ENCODE measurements around the gene CCDC187.

The CCDC187 gene

GRCh38 chr9:136339173-136339957, 35.5 kb upstream of the CCDC187 start:
- peak; percentile 31 for DNase-seq

GRCh38 chr9:136338511-136338910, 34.6 kb upstream of the CCDC187 start:
- no peak for DNase-seq

GRCh38 chr9:136337416-136338395, 33.8 kb upstream of the CCDC187 start:
- no peak for DNase-seq

GRCh38 chr9:136336881-136337280, 33.0 kb upstream of the CCDC187 start:
- no peak for DNase-seq

GRCh38 chr9:136336156-136336870, 32.4 kb upstream of the CCDC187 start:
- no peak for DNase-seq

- no peak for DNase-seq
These were observed 31.6 kb upstream of the CCDC187 start for GRCh38 chr9:136335296-136336155.

- no peak for DNase-seq
These were observed 30.6 kb upstream of the CCDC187 start for GRCh38 chr9:136334541-136334940.

- DNase-seq: no peak
These were observed 29.6 kb upstream of the CCDC187 start for GRCh38 chr9:136333486-136333885.

- no peak for DNase-seq
These were observed 29.2 kb upstream of the CCDC187 start for GRCh38 chr9:136333045-136333444.

GRCh38 chr9:136332482-136332983, 28.6 kb upstream of the CCDC187 start:
- no peak for DNase-seq

GRCh38 chr9:136331556-136332481, 27.9 kb upstream of the CCDC187 start:
- no peak for DNase-seq

GRCh38 chr9:136331030-136331429, 27.1 kb upstream of the CCDC187 start:
- no peak for DNase-seq

GRCh38 chr9:136330406-136330990, 26.6 kb upstream of the CCDC187 start:
- no peak for DNase-seq

GRCh38 chr9:136329636-136330405, 25.9 kb upstream of the CCDC187 start:
- DNase-seq: no peak

- no peak for DNase-seq
These were observed 25.3 kb upstream of the CCDC187 start for GRCh38 chr9:136329211-136329627.

GRCh38 chr9:136328622-136329041, 24.7 kb upstream of the CCDC187 start:
- DNase-seq: no peak

- no peak for DNase-seq
These were observed 24.2 kb upstream of the CCDC187 start for GRCh38 chr9:136328011-136328621.

GRCh38 chr9:136327304-136327974, 23.5 kb upstream of the CCDC187 start, which contains the start of gene GPSM1:
Gene GPSM1 (plus strand): TSS chr9:136327539. CDS start chr9:136327696, 157 bp downstream.
- DNase-seq: peak; percentile 45

Measured in CD4-positive, alpha-beta T cell treated with Interferon gamma for 1 hour (primary cell).